CD4-positive, alpha-beta T cell (primary cell): Measurements from ENCODE around the gene AVPR2. TPM values are rescaled to one million over a fixed set of nuclear protein-coding genes. Genes with fewer than 3 reads are reported as not detected.

Experiments used
- ATAC-seq: fragments of 200-7000 bp; cut with Tn5 transposase; one replicate; pipeline ENCODE4 v1.10.0; 2022; ENCODE audit warnings: mild to moderate bottlenecking; ENCODE audit not compliant: poor library complexity
- CTCF ChIA-PET: fragments of 350-600 bp; sonication (Branson Sonifier 250); formaldehyde crosslinking; loops from one replicate; lab custom pipeline; 2021; ENCODE audit warnings: antibody characterized with exemption, inconsistent platforms; lab: Charles Lee
- POLR2A ChIA-PET: fragments of 350-600 bp; sonication (Branson Sonifier 250); formaldehyde crosslinking; loops from one replicate; lab custom pipeline; 2021; ENCODE audit warnings: antibody characterized with exemption, inconsistent platforms; lab: Charles Lee
- DNase-seq, 14 experiments: peaks; one replicate each; pipeline ENCODE4 v3.0.0-alpha.2; 2013 to 2020; ENCODE audit warnings: mixed read lengths in 2 of 14
- H3K27ac ChIP-seq, 2 donors: one replicate each; pipeline versions ENCODE4 v1.5.1 to v1.7.0; 2013; ENCODE audit warnings: low read length in 2 of 2, low read depth in 1 of 2, mild to moderate bottlenecking in 1 of 2
- H3K27me3 ChIP-seq, 2 experiments: 1 replicate in 1 of 2; 2 replicates in 1 of 2; pipeline versions ENCODE4 v1.6.1 to v1.7.0; 2013; ENCODE audit warnings: low read length in 2 of 2, control low read depth in 1 of 2, mild to moderate bottlenecking in 1 of 2, moderate library complexity in 1 of 2; ENCODE audit not compliant: insufficient read depth in 2 of 2, control insufficient read depth in 1 of 2
- H3K36me3 ChIP-seq: one replicate; pipeline ENCODE4 v1.6.1; 2013; ENCODE audit warnings: low read length, control low read depth; ENCODE audit not compliant: insufficient read depth
- H3K4me1 ChIP-seq: one replicate; pipeline ENCODE4 v1.6.1; 2013; ENCODE audit warnings: low read length, control low read depth; ENCODE audit not compliant: insufficient read depth
- H3K4me3 ChIP-seq: one replicate; pipeline ENCODE4 v1.5.1; 2013; ENCODE audit warnings: mild to moderate bottlenecking, low read length, moderate library complexity
- H3K9me3 ChIP-seq, 2 experiments: 1 replicate in 1 of 2; 2 replicates in 1 of 2; pipeline versions ENCODE4 v1.6.1 to v1.7.0; 2013; ENCODE audit warnings: low read length in 2 of 2, mild to moderate bottlenecking in 2 of 2, control low read depth in 1 of 2, moderate library complexity in 1 of 2; ENCODE audit not compliant: control insufficient read depth in 1 of 2, insufficient read depth in 1 of 2
- H3K27ac Mint-ChIP-seq: one replicate; pipeline ENCODE4 v1.8.0; 2020; ENCODE audit warnings: mixed read lengths
- H3K27me3 Mint-ChIP-seq: one replicate; pipeline ENCODE4 v1.8.0; 2021; ENCODE audit warnings: mixed read lengths
- H3K36me3 Mint-ChIP-seq: one replicate; pipeline ENCODE4 v1.8.0; 2021; ENCODE audit warnings: low read depth, mixed read lengths
- H3K4me1 Mint-ChIP-seq: one replicate; pipeline ENCODE4 v1.8.0; 2021; ENCODE audit warnings: low read depth, mixed read lengths
- H3K4me3 Mint-ChIP-seq: one replicate; pipeline ENCODE4 v1.8.0; 2020; ENCODE audit warnings: mild to moderate bottlenecking, mixed read lengths
- H3K9me3 Mint-ChIP-seq: one replicate; pipeline ENCODE4 v1.8.0; 2020; ENCODE audit warnings: mixed read lengths
- CTCF ChIP-seq: fragments of 200-600 bp; IDR thresholded peaks from one replicate; pipeline ENCODE4 v1.8.0; 2022; ENCODE audit warnings: antibody characterized with exemption, mild to moderate bottlenecking
- intact Hi-C, 2 experiments: fragments of 100-400 bp; cut with DNase I in 1 of 2; cut with micrococcal nuclease in 1 of 2; formaldehyde crosslinking; loops; one replicate each; pipeline versions ENCODE4 v1.15.1 to v1.9.0; 2023 to 2025; cut with DNase I, micrococcal nuclease
- total RNA-seq, 174 experiments: library from RNA in 2 of 174; stranded (reverse) in 2 of 174; gene quantifications; one replicate each; pipeline ENCODE4 v1.2.3 and lab custom pipeline; 2021 to 2026

Gene AVPR2
- total RNA-seq, 2 experiments from 2014 or later: not detected

- no peak overlapping the region for H3K4me3 Mint-ChIP-seq
- H3K36me3 ChIP-seq: no peaks in the 10 kb centered on the region
- ChIA-PET POLR2A (interaction anchor here (1.0 kb wide), 1 partner anchor 9 kb away, joined by 3 read pairs; no protein-coding TSS in a partner anchor), CTCF (interaction anchor here (1.4 kb wide), 1 partner anchor 25 kb away, joined by 3 read pairs; no protein-coding TSS in a partner anchor)
- H3K4me3 ChIP-seq: no peak overlapping the region
- H3K9me3 Mint-ChIP-seq: no peaks in the 10 kb centered on the region
- H3K36me3 Mint-ChIP-seq: no peaks in the 10 kb centered on the region
- H3K27me3 ChIP-seq: no peaks in the 10 kb centered on the region
- H3K9me3 ChIP-seq: no peaks in the 10 kb centered on the region
- H3K4me1 ChIP-seq: peaks cover 27% of the 10 kb centered on the region
- H3K4me1 Mint-ChIP-seq: peaks cover 30% of the 10 kb centered on the region
- no peaks in the 10 kb centered on the region for H3K27me3 Mint-ChIP-seq
- no peak overlapping the region for H3K27ac Mint-ChIP-seq
- DNase-seq (no peak), ATAC-seq (no peak)
- intact Hi-C loops: loop anchor here in 1 of 2 experiments (5.0 kb wide), 1 partner anchor 81 kb away; no protein-coding TSS in a partner anchor
- no peak overlapping the region for H3K27ac ChIP-seq
- TF ChIP-seq CTCF: no peak
These were observed 6.6 kb upstream of the AVPR2 start for GRCh38 chrX:153897899-153898298.

- Mint-ChIP-seq H3K36me3 (no peaks in the 10 kb centered on the region), H3K9me3 (no peaks in the 10 kb centered on the region), H3K27ac (peak overlapping the region; percentile 39), H3K4me1 (peaks cover 50% of the 10 kb centered on the region), H3K27me3 (no peaks in the 10 kb centered on the region), H3K4me3 (peak overlapping the region; percentile 37)
- Histone ChIP-seq H3K9me3 (no peaks in the 10 kb centered on the region), H3K4me1 (peaks cover 58% of the 10 kb centered on the region), H3K4me3 (no peak overlapping the region), H3K27me3 (no peaks in the 10 kb centered on the region), H3K27ac (no peak overlapping the region), H3K36me3 (no peaks in the 10 kb centered on the region)
- ChIA-PET POLR2A (interaction anchor here (0.6 kb wide), 1 partner anchor 26 kb away, joined by 4 read pairs; no protein-coding TSS in a partner anchor), CTCF (interaction anchor here (0.6 to 0.9 kb wide), 2 partner anchors 46 to 73 kb away, joined by 3 read pairs; no protein-coding TSS in a partner anchor)
- ATAC-seq (peak; percentile 86), DNase-seq (peak; percentile 23 to 87 (median 52))
- no peak for TF ChIP-seq CTCF
- intact Hi-C loops: loop anchor here in 1 of 2 experiments (5.0 kb wide), 1 partner anchor 74 kb away; no protein-coding TSS in a partner anchor
These were observed 3.4 kb upstream of the AVPR2 start for GRCh38 chrX:153900831-153901752.

GRCh38 chrX:153901753-153902140, 2.7 kb upstream of the AVPR2 start:
- Mint-ChIP-seq H3K27me3 (no peaks in the 10 kb centered on the region), H3K4me1 (peaks cover 49% of the 10 kb centered on the region), H3K36me3 (no peaks in the 10 kb centered on the region), H3K9me3 (no peaks in the 10 kb centered on the region), H3K27ac (peak overlapping the region; percentile 39), H3K4me3 (peak overlapping the region; percentile 23)
- no peak for DNase-seq
- no peaks in the 10 kb centered on the region for H3K36me3 ChIP-seq
- no peak overlapping the region for H3K27ac ChIP-seq
- no peak overlapping the region for H3K4me3 ChIP-seq
- ChIA-PET POLR2A (no interaction called here), CTCF (interaction anchor here (0.9 kb wide), 1 partner anchor 45 kb away, joined by 3 read pairs; no protein-coding TSS in a partner anchor)
- no peaks in the 10 kb centered on the region for H3K27me3 ChIP-seq
- intact Hi-C loops: loop anchor here in 1 of 2 experiments (5.0 kb wide), 1 partner anchor 74 kb away; no protein-coding TSS in a partner anchor
- H3K9me3 ChIP-seq: no peaks in the 10 kb centered on the region
- ATAC-seq: no peak
- peaks cover 58% of the 10 kb centered on the region for H3K4me1 ChIP-seq
- TF ChIP-seq CTCF: no peak
